ENCODE data around the gene TPSD1.
"Not testable (repeated sequence)": the region's sequence is repeated elsewhere in the genome, so short reads cannot be mapped to it uniquely, and the experiment has no call there.

The TPSD1 gene

DNA sequence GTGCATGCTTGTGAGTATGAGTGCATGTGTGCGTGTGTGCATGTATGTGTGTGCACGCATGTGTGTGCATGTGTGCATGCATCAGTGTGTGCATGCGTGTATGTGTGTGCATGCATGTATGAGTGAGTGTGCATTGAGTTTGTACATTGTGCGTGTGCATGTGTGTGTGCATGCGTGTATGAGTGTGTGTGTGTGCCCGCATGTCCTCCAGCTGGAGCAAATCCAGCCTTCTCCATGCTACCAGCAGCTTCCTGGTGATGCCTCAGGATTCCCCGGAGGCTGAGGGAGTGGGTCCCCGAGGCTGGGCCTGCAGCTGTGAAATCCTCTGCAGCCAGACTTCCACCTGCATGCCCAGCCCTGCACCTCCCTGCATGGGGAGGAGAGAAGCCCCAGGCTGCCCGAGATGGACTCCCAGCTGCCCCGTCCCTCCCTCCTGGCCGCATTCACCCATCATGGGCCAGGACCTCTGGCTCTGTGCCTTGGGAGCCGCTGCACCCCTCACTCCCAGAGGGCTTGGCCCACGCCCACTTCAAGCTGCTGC, 9.3 kb downstream of the TPSD1 start:
- DNase-seq, result no peak
- Histone ChIP-seq H3K27ac (ENCODE audit: insufficient read depth in 1 of 2, low read depth in 1 of 2, low read length in 2 of 2, poor library complexity in 1 of 2, severe bottlenecking in 2 of 2) (no peak overlapping the region), H3K4me3 (ENCODE audit: control insufficient read depth in 1 of 7, extremely low read depth in 1 of 7, insufficient read depth in 4 of 7, low read depth in 2 of 7, low read length in 6 of 7) (no peak overlapping the region), H3K36me3 (ENCODE audit: control insufficient read depth in 4 of 4, insufficient read depth in 4 of 4, low read length in 3 of 4) (no peaks in the 10 kb centered on the region), H3K9me3 (ENCODE audit: control extremely low read depth in 1 of 5, control insufficient read depth in 4 of 5, insufficient read depth in 2 of 5, low read depth in 1 of 5, low read length in 4 of 5) (no peaks in the 10 kb centered on the region), H3K4me1 (ENCODE audit: control extremely low read depth in 1 of 4, control insufficient read depth in 4 of 4, insufficient read depth in 4 of 4, low read length in 3 of 4) (no peaks in the 10 kb centered on the region), H3K27me3 (replicated peaks in 2 of 5; ENCODE audit: control insufficient read depth in 4 of 5, insufficient read depth in 5 of 5, low read length in 4 of 5) (peaks cover 0 to 31% (median 10%) of the 10 kb centered on the region in 5 experiments)
- ChIA-PET CTCF (no interaction called here), POLR2A (no interaction called here)
- WGBS (ENCODE audit: insufficient coverage), result 92% methylated on average over 5 of the region's 13 CpGs

DNA sequence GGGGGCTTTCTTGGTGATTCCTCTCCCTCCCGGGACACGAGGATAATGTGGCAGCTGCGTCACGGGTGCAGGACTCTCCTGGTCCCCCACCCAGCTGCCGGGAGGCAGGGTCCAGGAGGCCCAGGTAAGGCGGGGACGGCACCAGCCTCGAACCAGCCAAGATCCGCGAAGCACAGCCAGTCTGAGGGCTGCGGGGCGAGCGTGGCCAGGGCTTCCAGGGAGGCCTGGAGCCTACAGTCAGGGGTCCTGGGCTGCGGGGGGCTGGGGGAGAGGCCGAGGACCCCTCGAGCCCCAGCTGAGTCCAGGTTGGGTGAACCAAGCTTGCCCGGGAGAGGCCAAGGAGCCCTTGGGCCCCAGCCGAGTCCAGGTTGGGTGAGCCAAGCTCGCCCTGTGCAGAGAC, 10.0 kb downstream of the TPSD1 start:
- no peak overlapping the region for H3K27ac ChIP-seq (ENCODE audit: insufficient read depth in 1 of 2, low read depth in 1 of 2, low read length in 2 of 2, poor library complexity in 1 of 2, severe bottlenecking in 2 of 2)
- 92% methylated on average over 17 of the region's 19 CpGs for WGBS (ENCODE audit: insufficient coverage)
- ChIA-PET POLR2A (no interaction called here), CTCF (no interaction called here)
- no peak for DNase-seq
- H3K27me3 ChIP-seq (replicated peaks in 2 of 5; ENCODE audit: control insufficient read depth in 4 of 5, insufficient read depth in 5 of 5, low read length in 4 of 5), result peaks cover 0 to 24% (median 6%) of the 10 kb centered on the region in 5 experiments
- H3K4me1 ChIP-seq (ENCODE audit: control extremely low read depth in 1 of 4, control insufficient read depth in 4 of 4, insufficient read depth in 4 of 4, low read length in 3 of 4), result no peaks in the 10 kb centered on the region
- no peak overlapping the region for H3K4me3 ChIP-seq (ENCODE audit: control insufficient read depth in 1 of 7, extremely low read depth in 1 of 7, insufficient read depth in 4 of 7, low read depth in 2 of 7, low read length in 6 of 7)
- H3K36me3 ChIP-seq (ENCODE audit: control insufficient read depth in 4 of 4, insufficient read depth in 4 of 4, low read length in 3 of 4), result no peaks in the 10 kb centered on the region
- no peaks in the 10 kb centered on the region for H3K9me3 ChIP-seq (ENCODE audit: control extremely low read depth in 1 of 5, control insufficient read depth in 4 of 5, insufficient read depth in 2 of 5, low read depth in 1 of 5, low read length in 4 of 5)

DNA sequence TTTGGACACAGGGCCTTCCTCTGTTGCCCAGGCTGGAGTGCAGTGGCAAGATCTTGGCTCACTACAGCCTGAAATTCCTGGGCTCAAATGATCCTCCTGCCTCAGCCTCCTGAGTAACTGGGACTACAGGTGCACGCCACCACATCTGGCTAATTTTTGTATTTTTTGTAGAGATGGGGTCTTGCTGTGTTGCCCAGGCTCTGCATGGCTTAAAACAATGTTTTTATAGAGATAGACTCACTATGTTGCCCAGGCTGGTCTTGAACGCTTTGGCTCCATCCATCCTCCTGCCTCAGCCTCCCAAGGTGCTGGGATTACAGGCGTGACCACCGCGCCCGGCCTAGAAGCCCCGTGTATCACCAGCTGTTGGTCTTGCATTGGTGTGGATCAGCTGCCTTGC, 13.5 kb downstream of the TPSD1 start:
- 98% methylated on average over 6 of the region's 7 CpGs for whole genome bisulfite sequencing (ENCODE audit: insufficient coverage)
- H3K27me3 ChIP-seq (replicated peaks in 2 of 5; ENCODE audit: control insufficient read depth in 4 of 5, insufficient read depth in 5 of 5, low read length in 4 of 5), result peaks cover 0 to 15% (median 3%) of the 10 kb centered on the region in 5 experiments
- H3K36me3 ChIP-seq (ENCODE audit: control insufficient read depth in 4 of 4, insufficient read depth in 4 of 4, low read length in 3 of 4); DNase-seq; H3K4me3 ChIP-seq (ENCODE audit: control insufficient read depth in 1 of 7, extremely low read depth in 1 of 7, insufficient read depth in 4 of 7, low read depth in 2 of 7, low read length in 6 of 7); POLR2A ChIA-PET; H3K9me3 ChIP-seq (ENCODE audit: control extremely low read depth in 1 of 5, control insufficient read depth in 4 of 5, insufficient read depth in 2 of 5, low read depth in 1 of 5, low read length in 4 of 5); H3K27ac ChIP-seq (ENCODE audit: insufficient read depth in 1 of 2, low read depth in 1 of 2, low read length in 2 of 2, poor library complexity in 1 of 2, severe bottlenecking in 2 of 2); CTCF ChIA-PET: not testable (repeated sequence)
- H3K4me1 ChIP-seq (ENCODE audit: control extremely low read depth in 1 of 4, control insufficient read depth in 4 of 4, insufficient read depth in 4 of 4, low read length in 3 of 4), result peaks cover 0 to 11% (median 5%) of the 10 kb centered on the region in 4 experiments

DNA sequence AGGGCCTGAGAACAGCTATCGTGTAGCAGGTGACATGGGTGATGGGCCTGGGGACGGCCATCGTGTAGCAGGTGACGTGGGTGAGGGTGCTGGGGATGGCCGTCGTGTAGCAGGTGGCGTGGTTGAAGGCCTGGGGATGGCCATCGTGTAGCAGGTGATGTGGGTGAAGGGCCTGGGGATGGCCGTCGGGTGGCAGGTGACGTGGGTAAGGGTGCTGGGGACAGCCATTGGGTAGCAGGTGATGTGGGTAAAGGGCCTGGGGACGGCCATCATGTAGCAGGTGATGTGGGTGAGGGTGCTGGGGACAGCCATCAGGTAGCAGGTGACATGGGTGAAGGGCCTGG, 15.5 kb downstream of the TPSD1 start:
- no peaks in the 10 kb centered on the region for H3K9me3 ChIP-seq (ENCODE audit: control extremely low read depth in 1 of 5, control insufficient read depth in 4 of 5, insufficient read depth in 2 of 5, low read depth in 1 of 5, low read length in 4 of 5)
- H3K4me3 ChIP-seq (ENCODE audit: control insufficient read depth in 1 of 7, extremely low read depth in 1 of 7, insufficient read depth in 4 of 7, low read depth in 2 of 7, low read length in 6 of 7), result no peak overlapping the region
- H3K27ac ChIP-seq (ENCODE audit: insufficient read depth in 1 of 2, low read depth in 1 of 2, low read length in 2 of 2, poor library complexity in 1 of 2, severe bottlenecking in 2 of 2), result no peak overlapping the region
- POLR2A ChIA-PET, result no interaction called here
- peaks cover 0 to 26% (median 3%) of the 10 kb centered on the region in 5 experiments for H3K27me3 ChIP-seq (replicated peaks in 2 of 5; ENCODE audit: control insufficient read depth in 4 of 5, insufficient read depth in 5 of 5, low read length in 4 of 5)
- 93% methylated on average over 8 of the region's 12 CpGs for WGBS (ENCODE audit: insufficient coverage)
- no peak for DNase-seq
- CTCF ChIA-PET, result interaction anchor here (1.0 kb wide), 1 partner anchor 13 kb away, joined by 4 read pairs; no protein-coding TSS in a partner anchor
- H3K36me3 ChIP-seq (ENCODE audit: control insufficient read depth in 4 of 4, insufficient read depth in 4 of 4, low read length in 3 of 4), result no peaks in the 10 kb centered on the region
- peaks cover 0 to 11% (median 5%) of the 10 kb centered on the region in 4 experiments for H3K4me1 ChIP-seq (ENCODE audit: control extremely low read depth in 1 of 4, control insufficient read depth in 4 of 4, insufficient read depth in 4 of 4, low read length in 3 of 4)

DNA sequence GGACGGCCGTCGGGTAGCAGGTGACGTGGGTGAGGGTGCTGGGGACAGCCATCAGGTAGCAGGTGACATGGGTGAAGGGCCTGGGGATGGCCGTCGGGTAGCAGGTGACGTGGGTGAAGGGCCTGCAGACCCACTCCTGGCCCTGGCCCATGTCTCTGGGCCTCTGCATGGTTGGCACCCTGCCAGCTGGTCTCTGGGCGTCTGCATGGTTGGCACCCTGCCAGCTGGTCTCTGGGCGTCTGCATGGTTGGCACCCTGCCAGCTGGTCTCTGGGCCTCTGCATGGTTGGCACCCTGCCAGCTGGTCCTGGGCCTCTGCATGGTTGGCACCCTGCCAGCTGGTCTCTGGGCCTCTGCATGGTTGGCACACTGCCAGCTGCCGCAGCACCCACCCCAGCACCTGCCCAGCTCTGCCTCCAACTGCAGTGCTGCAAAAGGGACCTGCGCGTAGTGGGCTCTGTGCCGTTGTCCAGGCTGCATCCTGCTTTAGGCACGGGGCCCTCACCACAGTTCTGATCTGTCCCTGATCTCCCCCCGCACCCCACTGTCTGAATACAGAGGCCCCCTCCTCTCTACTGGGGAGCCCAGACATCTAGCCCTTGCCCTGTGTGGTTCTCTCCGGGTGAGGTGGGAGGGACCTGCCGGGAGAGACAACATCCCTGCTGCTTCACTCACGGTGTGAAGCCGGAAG, 16.0 kb downstream of the TPSD1 start:
- peak in 2 of 3 donors; percentile 43 to 49 for DNase-seq
- POLR2A ChIA-PET; H3K9me3 ChIP-seq (ENCODE audit: control extremely low read depth in 1 of 5, control insufficient read depth in 4 of 5, insufficient read depth in 2 of 5, low read depth in 1 of 5, low read length in 4 of 5): not testable (repeated sequence)

DNA sequence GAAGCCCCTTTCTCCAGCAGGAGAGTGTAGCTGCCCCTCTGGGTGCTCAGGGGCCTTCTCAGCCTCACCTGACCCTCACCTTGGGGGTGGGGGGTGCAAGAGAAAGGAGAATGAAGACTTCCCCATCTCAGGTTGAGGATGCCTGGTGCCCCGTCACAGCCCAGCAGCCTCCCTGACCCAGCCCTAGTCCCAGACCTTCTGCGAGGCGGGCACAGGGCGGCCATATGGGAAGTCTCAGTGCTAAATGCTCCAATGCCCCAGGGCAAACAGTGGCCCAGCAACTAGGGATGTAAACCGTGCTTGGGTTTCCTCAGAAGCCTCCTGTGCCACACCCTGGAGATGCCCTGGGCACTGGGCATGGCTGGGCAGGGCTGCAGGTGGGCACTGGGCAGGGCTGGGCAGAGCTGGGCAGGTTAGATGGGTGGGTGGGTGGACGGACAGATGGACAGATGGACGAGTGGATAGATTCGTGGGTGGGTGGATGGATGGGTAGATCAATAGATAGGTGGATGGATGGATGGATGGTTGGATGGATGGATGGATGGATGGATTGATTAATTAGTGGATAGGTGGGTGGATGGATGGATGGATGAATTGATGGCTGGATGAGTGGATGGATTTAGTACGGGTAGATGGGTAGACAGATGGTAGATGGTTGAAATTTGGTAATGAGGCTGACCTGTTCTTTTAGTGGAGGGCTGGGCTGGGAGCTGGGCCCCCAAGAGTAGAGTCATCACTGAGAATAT, 16.8 kb downstream of the TPSD1 start:
- Histone ChIP-seq H3K27me3 (replicated peaks in 2 of 5; ENCODE audit: control insufficient read depth in 4 of 5, insufficient read depth in 5 of 5, low read length in 4 of 5) (peaks cover 0 to 35% (median 4%) of the 10 kb centered on the region in 5 experiments), H3K9me3 (ENCODE audit: control extremely low read depth in 1 of 5, control insufficient read depth in 4 of 5, insufficient read depth in 2 of 5, low read depth in 1 of 5, low read length in 4 of 5) (no peaks in the 10 kb centered on the region), H3K4me3 (ENCODE audit: control insufficient read depth in 1 of 7, extremely low read depth in 1 of 7, insufficient read depth in 4 of 7, low read depth in 2 of 7, low read length in 6 of 7) (no peak overlapping the region), H3K36me3 (ENCODE audit: control insufficient read depth in 4 of 4, insufficient read depth in 4 of 4, low read length in 3 of 4) (no peaks in the 10 kb centered on the region), H3K27ac (ENCODE audit: insufficient read depth in 1 of 2, low read depth in 1 of 2, low read length in 2 of 2, poor library complexity in 1 of 2, severe bottlenecking in 2 of 2) (no peak overlapping the region), H3K4me1 (ENCODE audit: control extremely low read depth in 1 of 4, control insufficient read depth in 4 of 4, insufficient read depth in 4 of 4, low read length in 3 of 4) (peaks cover 0 to 11% (median 5%) of the 10 kb centered on the region in 4 experiments)
- POLR2A ChIA-PET, result no interaction called here
- CTCF ChIA-PET, result no interaction called here
- WGBS (ENCODE audit: insufficient coverage), result 78% methylated on average over 5 of the region's 9 CpGs
- no peak for DNase-seq

More for the DNA sequence above, 16.0 kb downstream of the TPSD1 start:
- not testable (repeated sequence) for H3K27ac ChIP-seq (ENCODE audit: insufficient read depth in 1 of 2, low read depth in 1 of 2, low read length in 2 of 2, poor library complexity in 1 of 2, severe bottlenecking in 2 of 2); H3K36me3 ChIP-seq (ENCODE audit: control insufficient read depth in 4 of 4, insufficient read depth in 4 of 4, low read length in 3 of 4); H3K4me3 ChIP-seq (ENCODE audit: control insufficient read depth in 1 of 7, extremely low read depth in 1 of 7, insufficient read depth in 4 of 7, low read depth in 2 of 7, low read length in 6 of 7)
- Histone ChIP-seq H3K4me1 (ENCODE audit: control extremely low read depth in 1 of 4, control insufficient read depth in 4 of 4, insufficient read depth in 4 of 4, low read length in 3 of 4) (peaks cover 0 to 11% (median 5%) of the 10 kb centered on the region in 4 experiments), H3K27me3 (replicated peaks in 2 of 5; ENCODE audit: control insufficient read depth in 4 of 5, insufficient read depth in 5 of 5, low read length in 4 of 5) (peaks cover 0 to 28% (median 3%) of the 10 kb centered on the region in 5 experiments)
- CTCF ChIA-PET, result interaction anchor here (1.0 kb wide), 1 partner anchor 12 kb away, joined by 4 read pairs; no protein-coding TSS in a partner anchor
- 48% methylated on average over 15 of the region's 19 CpGs for WGBS (ENCODE audit: insufficient coverage)

DNA sequence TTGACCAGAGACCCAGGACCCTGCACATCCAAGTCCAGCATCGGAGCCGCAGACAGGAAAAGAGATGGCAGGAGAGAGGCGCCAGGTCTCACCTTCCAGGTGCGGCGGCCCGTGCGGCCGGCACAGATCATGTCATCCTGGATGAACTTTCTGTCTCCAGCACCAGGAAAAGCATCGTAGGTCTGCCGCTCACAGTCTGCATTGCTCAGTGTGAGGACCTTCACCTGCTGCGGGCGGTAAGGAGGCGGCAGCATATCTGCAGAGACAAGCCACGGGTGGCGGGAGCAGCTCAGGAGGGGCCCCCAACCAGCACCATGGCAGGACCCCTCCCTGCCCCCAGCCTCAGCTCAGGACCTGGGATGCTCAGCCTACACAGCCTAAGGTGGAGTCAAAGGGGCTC, 17.9 kb downstream of the TPSD1 start:
- peaks cover 0 to 47% (median 6%) of the 10 kb centered on the region in 5 experiments for H3K27me3 ChIP-seq (replicated peaks in 2 of 5; ENCODE audit: control insufficient read depth in 4 of 5, insufficient read depth in 5 of 5, low read length in 4 of 5)
- no peak overlapping the region for H3K4me3 ChIP-seq (ENCODE audit: control insufficient read depth in 1 of 7, extremely low read depth in 1 of 7, insufficient read depth in 4 of 7, low read depth in 2 of 7, low read length in 6 of 7)
- peaks cover 0 to 11% (median 5%) of the 10 kb centered on the region in 4 experiments for H3K4me1 ChIP-seq (ENCODE audit: control extremely low read depth in 1 of 4, control insufficient read depth in 4 of 4, insufficient read depth in 4 of 4, low read length in 3 of 4)
- no peaks in the 10 kb centered on the region for H3K9me3 ChIP-seq (ENCODE audit: control extremely low read depth in 1 of 5, control insufficient read depth in 4 of 5, insufficient read depth in 2 of 5, low read depth in 1 of 5, low read length in 4 of 5)
- POLR2A ChIA-PET, result no interaction called here
- no peaks in the 10 kb centered on the region for H3K36me3 ChIP-seq (ENCODE audit: control insufficient read depth in 4 of 4, insufficient read depth in 4 of 4, low read length in 3 of 4)
- WGBS (ENCODE audit: insufficient coverage), result 96% methylated on average over 9 of the region's 15 CpGs
- H3K27ac ChIP-seq (ENCODE audit: insufficient read depth in 1 of 2, low read depth in 1 of 2, low read length in 2 of 2, poor library complexity in 1 of 2, severe bottlenecking in 2 of 2), result no peak overlapping the region
- no peak for DNase-seq
- CTCF ChIA-PET, result no interaction called here

Data from common myeloid progenitor, CD34-positive (primary cell).